ENCODE data around the gene BRSK2. TPM values are rescaled to one million over a fixed set of nuclear protein-coding genes. Genes with fewer than 3 reads are reported as not detected.
A peak's percentile ranks its signal among the peaks of the same experiment; 100 is the strongest.

BRSK2 gene
- total RNA-seq, 1 experiment from 2014 or later, result 2.5 TPM

GRCh38 chr11:1437500-1437899, 47.8 kb downstream of the BRSK2 start:
- peak; percentile 84 for DNase-seq (ENCODE audit: low spot score)

DNA sequence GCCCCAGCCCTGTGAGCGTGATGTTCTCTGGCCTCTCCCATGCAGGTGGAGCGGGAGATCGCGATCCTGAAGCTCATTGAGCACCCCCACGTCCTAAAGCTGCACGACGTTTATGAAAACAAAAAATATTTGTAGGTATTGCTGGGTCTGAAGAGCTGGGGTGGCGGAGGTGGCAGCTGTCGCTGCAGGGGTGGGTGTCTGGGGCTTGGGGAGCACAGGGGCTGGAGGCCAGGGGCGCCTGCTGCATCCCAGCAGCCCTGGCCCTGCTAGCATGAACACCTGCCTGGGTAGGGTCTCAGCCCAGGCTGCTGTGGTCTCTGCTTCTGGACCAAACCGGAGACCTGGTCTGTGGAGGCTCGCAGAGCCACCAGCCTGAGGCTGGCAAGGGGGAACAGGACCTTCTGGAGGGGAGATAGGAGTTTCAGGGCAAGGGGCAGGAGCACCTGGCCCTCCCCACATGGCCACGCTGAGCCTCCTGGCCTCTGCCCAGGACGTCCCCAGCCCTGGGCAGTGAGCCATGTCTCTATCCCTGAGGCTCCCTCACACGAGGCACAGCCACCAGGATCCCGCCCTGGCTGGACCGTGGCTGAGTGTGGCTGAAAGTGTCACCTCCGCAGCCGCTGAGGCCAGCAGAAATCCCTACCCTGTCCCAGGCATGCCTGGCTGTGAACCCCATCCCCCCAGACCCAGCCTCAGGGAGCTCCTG, 48.7 kb downstream of the BRSK2 start:
- no peak for DNase-seq (ENCODE audit: low spot score)

GRCh38 chr11:1438967-1439330, 49.2 kb downstream of the BRSK2 start:
- no peak for DNase-seq (ENCODE audit: low spot score)

GRCh38 chr11:1439341-1439740, 49.6 kb downstream of the BRSK2 start:
- no peak for DNase-seq (ENCODE audit: low spot score)

DNA sequence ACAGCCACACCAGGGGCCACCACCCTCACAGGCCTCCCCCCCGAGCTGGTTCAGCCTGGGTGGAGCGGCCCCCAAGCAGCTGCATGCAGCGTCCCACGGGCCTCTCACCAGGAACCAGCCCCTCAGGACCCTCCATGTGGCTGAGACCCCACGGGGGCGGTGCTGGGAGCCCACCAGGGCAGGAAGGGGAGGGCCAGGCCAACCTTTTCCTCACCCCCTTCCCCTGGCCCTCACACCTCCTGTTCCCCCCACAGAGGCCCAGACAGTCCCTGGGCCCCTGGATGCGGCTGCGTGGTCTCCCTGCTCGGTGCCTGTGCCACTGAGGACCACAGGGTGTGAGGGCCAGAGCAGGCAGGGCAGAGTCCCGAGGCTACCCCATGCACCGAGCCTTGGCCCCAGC, 50.3 kb downstream of the BRSK2 start:
- DNase-seq (ENCODE audit: low spot score), result no peak

DNA sequence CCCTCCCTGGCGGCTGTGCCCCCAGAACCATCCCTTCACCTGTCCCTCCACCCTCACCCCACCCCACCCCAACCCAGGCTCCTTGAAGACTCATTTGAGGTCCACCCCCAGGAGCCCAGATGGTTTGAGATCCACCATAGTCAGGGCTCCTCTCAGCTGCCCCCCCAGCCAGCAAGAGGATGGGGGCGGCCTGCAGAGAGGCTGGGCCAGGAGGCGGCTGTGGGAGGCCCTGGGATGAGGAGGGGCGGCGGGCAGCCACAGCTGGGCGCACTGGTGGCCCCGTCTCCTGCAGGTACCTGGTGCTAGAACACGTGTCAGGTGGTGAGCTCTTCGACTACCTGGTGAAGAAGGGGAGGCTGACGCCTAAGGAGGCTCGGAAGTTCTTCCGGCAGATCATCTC, 50.8 kb downstream of the BRSK2 start:
- no peak for DNase-seq (ENCODE audit: low spot score)

DNA sequence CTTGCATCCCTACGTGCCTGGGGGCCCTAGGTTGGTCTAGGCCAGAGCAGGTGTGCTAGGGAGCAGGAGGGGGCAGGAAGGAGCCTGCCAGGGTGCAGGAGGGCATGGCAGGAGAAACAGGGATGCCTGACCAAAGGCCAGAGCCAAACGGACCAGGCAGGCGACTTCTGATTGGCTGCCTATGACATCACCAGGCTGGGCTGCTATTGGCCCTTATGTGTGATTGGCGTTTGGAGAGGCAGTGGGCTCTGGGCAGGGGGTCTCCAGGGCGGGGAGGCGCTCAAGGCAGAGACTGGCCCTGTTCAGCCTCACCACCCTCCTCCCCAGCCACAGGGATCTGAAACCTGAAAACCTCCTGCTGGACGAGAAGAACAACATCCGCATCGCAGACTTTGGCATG, 52.4 kb downstream of the BRSK2 start:
- no peak for DNase-seq (ENCODE audit: low spot score)

DNA sequence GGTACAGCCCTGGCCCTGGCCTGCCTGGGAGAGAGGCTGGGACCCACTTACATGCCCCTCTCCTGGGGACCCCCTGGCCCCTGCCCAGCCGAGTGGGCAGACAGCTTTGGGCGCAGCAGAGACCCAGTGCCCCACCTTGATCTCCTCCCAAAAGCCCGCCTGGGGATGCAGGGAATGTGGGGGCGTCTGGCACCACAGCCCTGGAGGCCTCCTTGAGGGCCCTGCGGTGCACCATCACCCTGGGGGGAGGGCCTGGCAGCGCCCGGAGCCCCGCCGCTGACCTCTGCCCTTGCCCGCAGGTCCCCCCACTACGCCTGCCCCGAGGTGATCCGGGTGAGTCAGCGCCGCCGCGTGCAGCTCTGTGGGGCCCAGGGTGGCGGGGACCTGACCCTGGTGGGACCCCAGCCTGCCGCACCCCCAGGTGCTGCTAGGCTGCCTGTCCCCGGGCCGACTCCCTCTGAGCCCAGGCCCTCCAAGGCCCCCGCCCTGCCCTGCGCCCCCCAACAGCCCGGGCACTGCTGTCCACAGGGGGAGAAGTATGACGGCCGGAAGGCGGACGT, 53.2 kb downstream of the BRSK2 start:
- no peak for DNase-seq (ENCODE audit: low spot score)

DNA sequence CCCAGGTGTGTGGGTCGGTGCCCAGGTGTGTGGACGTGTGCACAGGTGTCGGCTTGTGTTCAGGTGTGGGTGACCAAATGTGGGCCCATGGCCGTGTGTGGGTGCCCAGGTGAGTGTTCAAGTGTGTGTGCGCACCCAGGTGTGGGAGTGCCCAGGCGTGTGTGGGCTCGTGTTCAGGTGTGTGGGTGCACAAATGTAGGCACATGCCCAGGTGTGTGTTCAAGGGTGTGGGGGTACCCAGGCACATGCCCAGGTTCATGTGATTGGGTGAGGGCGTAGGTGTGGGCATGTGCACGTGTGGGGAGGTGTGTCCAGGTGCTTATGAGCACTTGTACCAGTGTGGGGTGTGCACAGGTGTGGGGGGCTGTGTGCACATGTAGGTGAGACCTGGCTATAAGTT, 54.0 kb downstream of the BRSK2 start:
- no peak for DNase-seq (ENCODE audit: low spot score)

- no peak for DNase-seq (ENCODE audit: low spot score)
These were observed 54.6 kb downstream of the BRSK2 start for GRCh38 chr11:1444321-1444720.

DNA sequence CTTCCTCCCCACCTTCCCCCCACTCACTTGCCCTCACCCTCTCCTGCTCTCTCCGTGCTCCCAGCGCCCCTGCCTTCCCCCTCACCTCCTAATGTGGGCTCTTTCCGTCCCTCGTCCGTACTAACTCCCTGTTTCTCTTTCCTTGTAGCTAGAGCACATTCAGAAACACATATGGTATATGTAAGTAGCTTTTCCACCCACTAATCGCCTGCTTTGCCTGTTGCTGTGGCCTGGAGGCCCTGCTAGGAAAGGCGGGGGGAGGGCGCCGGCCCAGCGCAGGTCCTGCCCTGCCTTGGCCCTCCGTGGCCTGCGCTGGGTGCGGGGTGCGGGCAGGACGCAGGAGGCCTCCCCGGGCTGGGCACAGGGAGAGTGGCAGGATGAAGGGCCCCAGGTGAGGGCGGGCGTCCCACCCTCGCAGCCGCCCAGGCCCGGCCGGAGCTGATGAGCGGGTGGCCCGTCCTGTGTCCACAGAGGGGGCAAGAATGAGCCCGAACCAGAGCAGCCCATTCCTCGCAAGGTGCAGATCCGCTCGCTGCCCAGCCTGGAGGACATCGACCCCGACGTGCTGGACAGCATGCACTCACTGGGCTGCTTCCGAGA, 55.2 kb downstream of the BRSK2 start:
- no peak for DNase-seq (ENCODE audit: low spot score)

DNA sequence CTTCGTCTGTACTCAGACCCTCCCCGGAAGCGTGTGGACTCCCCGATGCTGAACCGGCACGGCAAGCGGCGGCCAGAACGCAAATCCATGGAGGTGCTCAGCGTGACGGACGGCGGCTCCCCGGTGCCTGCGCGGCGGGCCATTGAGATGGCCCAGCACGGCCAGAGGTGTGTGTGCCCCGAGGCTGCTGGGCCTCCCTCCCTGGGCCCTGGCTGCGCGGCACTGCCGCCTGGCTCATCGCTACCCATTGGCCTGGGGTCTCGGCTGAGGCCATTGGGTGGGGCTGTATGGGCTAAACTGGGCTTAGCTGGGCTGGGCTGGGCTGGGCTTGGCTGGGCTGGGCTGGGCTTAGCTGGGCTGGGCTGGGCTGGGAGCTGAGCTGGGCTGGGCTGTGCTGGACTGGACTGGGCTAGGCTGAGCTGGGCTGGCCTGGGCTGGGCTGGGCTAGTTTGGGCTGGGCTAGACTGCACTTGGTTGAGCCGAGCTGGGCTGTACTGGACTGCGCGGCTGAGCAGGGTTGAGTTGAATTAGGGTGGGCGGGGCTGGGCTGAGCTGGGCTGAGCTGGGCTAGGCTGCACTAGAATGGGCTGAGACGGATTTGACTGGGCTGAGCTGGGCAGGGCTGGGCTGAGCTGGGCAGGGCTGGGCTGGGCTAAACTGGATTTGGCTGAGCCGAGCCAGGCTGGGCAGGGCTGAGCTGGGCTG, 56.2 kb downstream of the BRSK2 start:
- DNase-seq (ENCODE audit: low spot score), result peak; percentile 44

DNA sequence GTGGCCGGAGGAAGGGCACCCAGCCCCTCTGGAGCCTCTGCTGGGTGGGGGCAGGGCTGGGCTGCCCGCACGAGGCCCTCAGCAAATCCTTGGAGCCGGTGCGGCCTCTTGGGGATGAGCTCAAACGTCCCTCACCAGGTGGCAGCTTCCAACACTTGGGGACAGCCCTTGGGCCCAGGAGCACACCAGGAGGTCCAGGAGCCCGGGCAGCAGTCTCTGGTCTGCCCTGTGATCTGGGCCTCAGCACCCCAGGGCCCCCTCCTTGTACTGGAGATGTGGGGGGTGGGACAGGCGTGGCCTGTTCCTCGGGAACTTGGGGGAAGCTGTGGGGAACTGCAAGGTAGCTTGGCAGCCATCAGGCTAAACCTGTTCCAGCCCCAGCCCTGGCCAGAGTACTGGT, 56.9 kb downstream of the BRSK2 start:
- no peak for DNase-seq (ENCODE audit: low spot score)

- no peak for DNase-seq (ENCODE audit: low spot score)
These were observed 58.4 kb downstream of the BRSK2 start for GRCh38 chr11:1447845-1448825.

GRCh38 chr11:1448882-1449281, 59.1 kb downstream of the BRSK2 start:
- DNase-seq (ENCODE audit: low spot score), result no peak

DNA sequence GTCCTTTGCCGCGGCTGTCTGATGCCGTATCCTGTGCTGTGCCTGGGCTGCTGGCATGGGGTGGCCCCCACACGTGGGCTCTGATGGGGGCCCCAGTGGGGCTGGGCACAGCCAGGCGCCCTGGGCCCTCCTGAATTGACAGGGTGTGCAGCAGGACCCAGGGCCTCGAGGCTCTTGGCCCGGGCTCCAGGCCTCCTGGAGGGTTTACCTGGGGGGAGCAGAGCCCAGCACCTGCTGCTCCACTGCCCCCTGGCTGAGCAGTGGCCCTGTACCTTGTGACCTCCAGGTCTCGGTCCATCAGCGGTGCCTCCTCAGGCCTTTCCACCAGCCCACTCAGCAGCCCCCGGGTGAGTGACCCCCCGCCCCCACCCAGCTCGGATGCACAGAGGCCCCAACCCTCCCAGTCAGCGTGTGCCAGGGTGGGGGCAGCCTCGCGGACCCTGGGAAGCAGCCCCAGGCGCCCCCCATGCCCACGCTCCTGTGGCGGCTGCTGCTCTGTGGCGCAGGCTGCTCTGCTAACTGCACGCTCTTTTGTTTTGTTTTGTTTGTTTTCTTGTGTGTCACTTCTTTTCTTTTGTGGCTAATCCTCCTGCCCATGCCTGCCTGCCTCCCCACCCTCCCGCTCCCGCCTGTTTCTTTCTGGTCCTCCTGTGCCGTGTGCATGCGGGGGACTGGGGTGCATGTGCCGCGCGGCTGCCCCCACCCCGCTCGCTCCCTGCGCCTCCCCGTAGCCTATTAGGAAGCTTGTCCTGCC, 59.9 kb downstream of the BRSK2 start:
- DNase-seq (ENCODE audit: low spot score), result no peak

GRCh38 chr11:1450344-1450875, 60.7 kb downstream of the BRSK2 start:
- no peak for DNase-seq (ENCODE audit: low spot score)

GRCh38 chr11:1450949-1451710, 61.4 kb downstream of the BRSK2 start:
- DNase-seq (ENCODE audit: low spot score), result no peak

DNA sequence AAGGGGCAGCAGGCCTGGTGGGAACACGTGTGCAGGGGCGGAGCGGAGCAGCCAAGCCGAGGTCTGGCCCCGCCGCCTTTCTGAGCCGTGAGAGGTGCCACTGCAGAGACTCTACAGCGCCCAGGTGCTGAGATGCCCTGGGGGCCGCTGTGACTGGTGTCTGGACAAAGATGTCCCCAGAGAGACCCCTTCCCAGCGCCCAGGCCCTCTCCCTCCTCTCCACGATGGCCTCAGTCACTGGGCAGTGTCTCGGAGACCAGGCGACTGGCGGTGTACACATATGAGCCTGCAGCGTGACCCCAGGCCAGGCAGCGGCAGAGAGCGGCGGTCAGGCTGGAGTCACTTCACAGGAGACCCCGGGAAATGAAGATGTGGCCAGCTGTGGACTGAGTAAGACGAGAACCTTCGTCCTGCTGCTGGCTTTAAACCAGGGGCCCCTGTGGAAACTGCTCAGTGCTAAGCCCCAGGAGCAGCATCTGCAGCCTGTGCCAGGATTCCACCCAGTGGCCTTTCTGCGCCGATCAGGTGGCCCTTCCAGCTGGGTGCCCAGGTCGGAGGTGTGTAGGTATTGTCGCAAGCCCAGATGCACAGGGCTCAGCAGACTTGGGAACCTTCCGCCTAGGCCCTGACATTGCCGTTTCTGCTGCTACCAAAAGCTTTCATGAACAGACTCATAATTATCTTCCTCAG, 62.2 kb downstream of the BRSK2 start:
- DNase-seq (ENCODE audit: low spot score), result no peak

Data from H4 (cell line).